HCT116 (cell line): ENCODE data around the gene VPS26A. TPM values are rescaled to one million over a fixed set of nuclear protein-coding genes. Genes with fewer than 3 reads are reported as not detected.

Experiments used
- ATAC-seq: fragments of 200-7000 bp; cut with Tn5 transposase; 2 replicates; pipeline ENCODE4 v1.9.1; 2020; ENCODE audit warnings: mild to moderate bottlenecking, moderate library complexity
- BruUV-seq: library from RNA; stranded (reverse); fragments of 400-500 nt; replicated peaks from 2 replicates; lab custom pipeline; 2021; lab: Mats Ljungman, UMichigan
- CTCF ChIA-PET: fragments of 300-600 bp; sonication (Branson Sonifier 250); formaldehyde crosslinking; loops from one replicate; lab custom pipeline; 2021; ENCODE audit warnings: antibody characterized with exemption; lab: Charles Lee
- POLR2A ChIA-PET: fragments of 300-600, 350-600 bp; sonication (Branson Sonifier 250); formaldehyde crosslinking; loops from one replicate; lab custom pipeline; 2021; ENCODE audit warnings: antibody characterized with exemption; lab: Charles Lee
- RAD21 ChIA-PET, 2 experiments: fragments of 300-600 bp; sonication (Branson Sonifier 250); formaldehyde crosslinking; loops; one replicate each; lab custom pipeline; 2023; ENCODE audit warnings: low total read pairs in 2 of 2; ENCODE audit not compliant: uncharacterized antibody in 2 of 2, unreplicated experiment in 2 of 2, low non-redundant PET in 1 of 2; lab: Charles Lee
- DNase-seq: peaks from one replicate; pipeline ENCODE4 v3.0.0-alpha.2; 2010; ENCODE audit warnings: low read depth, low spot score
- H2AFZ ChIP-seq: fragments of 200-600 bp; shearing (Covaris generic), sonication (generic); 2 replicates; pipeline ENCODE4 v1.6.1; 2017; ENCODE audit warnings: low read depth, mixed run types, mixed read lengths, antibody characterized with exemption, low read length; ENCODE audit not compliant: poor library complexity, severe bottlenecking
- H3K27ac ChIP-seq: 2 replicates; pipeline ENCODE4 v1.5.1; 2012; ENCODE audit warnings: low read depth, low read length
- H3K27me3 ChIP-seq: fragments of 200-600 bp; sonication (generic); 2 replicates; pipeline ENCODE4 v1.6.1; 2016; ENCODE audit warnings: mixed run types, low read length, mixed read lengths; ENCODE audit not compliant: insufficient read depth
- H3K36me3 ChIP-seq, 2 experiments: fragments of 200-500 bp in 1 of 2; fragments of 200-600 bp in 1 of 2; sonication (Bioruptor generic) in 1 of 2; sonication (generic) in 1 of 2; 2 replicates each; pipeline versions ENCODE4 v1.5.1 to v1.6.1; 2014 to 2016; ENCODE audit warnings: low read length in 2 of 2, inconsistent platforms in 1 of 2, mixed read lengths in 1 of 2, mixed run types in 1 of 2; ENCODE audit not compliant: insufficient read depth in 2 of 2, control insufficient read depth in 1 of 2
- H3K4me1 ChIP-seq, 2 experiments: fragments of 200-600 bp in 1 of 2; sonication (generic) in 1 of 2; 2 replicates each; pipeline versions ENCODE4 v1.5.1 to v1.6.1; 2012 to 2017; ENCODE audit warnings: low read length in 2 of 2, inconsistent platforms in 1 of 2, mild to moderate bottlenecking in 1 of 2, mixed read lengths in 1 of 2, mixed run types in 1 of 2, moderate library complexity in 1 of 2; ENCODE audit not compliant: insufficient read depth in 2 of 2, control insufficient read depth in 1 of 2
- H3K4me2 ChIP-seq: fragments of 200-600 bp; sonication (generic); 2 replicates; pipeline ENCODE4 v1.6.1; 2017; ENCODE audit warnings: mixed run types, low read length, mixed read lengths
- H3K4me3 ChIP-seq, 2 experiments: fragments of 200-600 bp in 1 of 2; sonication (generic) in 1 of 2; replicated peaks in 1 of 2; 2 replicates each; pipeline ENCODE4 v1.5.1; 2011 to 2016; ENCODE audit warnings: low read length in 2 of 2, control low read depth in 1 of 2, low read depth in 1 of 2, mild to moderate bottlenecking in 1 of 2, mixed read lengths in 1 of 2, mixed run types in 1 of 2
- H3K79me2 ChIP-seq: fragments of 200-600 bp; sonication (generic); 2 replicates; pipeline ENCODE4 v1.6.1; 2017; ENCODE audit warnings: mild to moderate bottlenecking, mixed run types, low read length, moderate library complexity, mixed read lengths; ENCODE audit not compliant: insufficient read depth
- H3K9ac ChIP-seq: fragments of 200-600 bp; sonication (generic); 2 replicates; pipeline ENCODE4 v1.6.1; 2016; ENCODE audit warnings: low read length, mixed read lengths
- H3K9me2 ChIP-seq: fragments of 200-600 bp; sonication (generic), shearing (Covaris generic); 2 replicates; pipeline ENCODE4 v1.6.1; 2017; ENCODE audit warnings: mixed run types, mild to moderate bottlenecking, moderate library complexity; ENCODE audit not compliant: insufficient read depth
- H3K9me3 ChIP-seq, 2 experiments: fragments of 200-500 bp in 1 of 2; fragments of 200-600 bp in 1 of 2; sonication (Bioruptor generic) in 1 of 2; sonication (generic) in 1 of 2; 2 replicates each; pipeline ENCODE4 v1.6.1; 2014 to 2017; ENCODE audit warnings: low read length in 2 of 2, mixed read lengths in 2 of 2, inconsistent platforms in 1 of 2, low read depth in 1 of 2, mild to moderate bottlenecking in 1 of 2, mixed run types in 1 of 2, moderate library complexity in 1 of 2; ENCODE audit not compliant: control insufficient read depth in 1 of 2, insufficient read depth in 1 of 2
- H4K20me1 ChIP-seq: fragments of 200-600 bp; sonication (generic), shearing (Covaris generic); 2 replicates; pipeline ENCODE4 v1.6.1; 2017; ENCODE audit warnings: mixed run types, mild to moderate bottlenecking, moderate library complexity; ENCODE audit not compliant: insufficient read depth
- CBX3 ChIP-seq: IDR thresholded peaks from 2 replicates; pipeline ENCODE4 v1.6.1; 2012; ENCODE audit warnings: low read depth
- CTCF ChIP-seq, 3 experiments: fragments of 200-600 bp in 1 of 3; sonication (generic) in 1 of 3; IDR thresholded peaks in 2 of 3; conservative IDR thresholded peaks in 1 of 3; 2 replicates each; pipeline ENCODE4 v1.5.1; 2012 to 2017; ENCODE audit warnings: low read depth in 2 of 3, low read length in 2 of 3, antibody characterized with exemption in 1 of 3, borderline replicate concordance in 1 of 3, control low read depth in 1 of 3, mild to moderate bottlenecking in 1 of 3, mixed read lengths in 1 of 3, mixed run types in 1 of 3, moderate library complexity in 1 of 3; ENCODE audit not compliant: insufficient read depth in 1 of 3
- EGR1 ChIP-seq: IDR thresholded peaks from 2 replicates; pipeline ENCODE4 v1.6.1; 2012; ENCODE audit warnings: low read depth
- ELF1 ChIP-seq: IDR thresholded peaks from 2 replicates; pipeline ENCODE4 v1.6.1; 2012; ENCODE audit warnings: low read depth, borderline replicate concordance
- EZH2 ChIP-seq: fragments of 200-600 bp; sonication (generic); IDR thresholded peaks from 2 replicates; pipeline ENCODE4 v1.6.1; 2017; ENCODE audit warnings: antibody characterized with exemption, mixed run types
- EZH2phosphoT487 ChIP-seq: fragments of 200-600 bp; IDR thresholded peaks from 2 replicates; pipeline ENCODE4 v1.6.1; 2018; ENCODE audit warnings: antibody characterized with exemption, borderline replicate concordance
- FOSL1 ChIP-seq: IDR thresholded peaks from 2 replicates; pipeline ENCODE4 v1.6.1; 2012; ENCODE audit warnings: low read depth
- MAX ChIP-seq: IDR thresholded peaks from 2 replicates; pipeline ENCODE4 v1.6.1; 2012
- POLR2A ChIP-seq: IDR thresholded peaks from 2 replicates; pipeline ENCODE4 v1.7.0; 2011; ENCODE audit warnings: borderline replicate concordance; ENCODE audit not compliant: insufficient read depth, insufficient read length; ENCODE audit errors: extremely low read depth
- POLR2AphosphoS5 ChIP-seq: IDR thresholded peaks from 2 replicates; pipeline ENCODE4 v1.6.1; 2011; ENCODE audit warnings: mild to moderate bottlenecking, low read depth, low read length, moderate library complexity
- RAD21 ChIP-seq: IDR thresholded peaks from 2 replicates; pipeline ENCODE4 v1.6.1; 2012; ENCODE audit warnings: low read depth, mild to moderate bottlenecking
- REST ChIP-seq: IDR thresholded peaks from 2 replicates; pipeline ENCODE4 v1.6.1; 2012; ENCODE audit warnings: low read depth
- SP1 ChIP-seq: IDR thresholded peaks from 2 replicates; pipeline ENCODE4 v1.6.1; 2012; ENCODE audit warnings: low read depth
- SRF ChIP-seq: IDR thresholded peaks from 2 replicates; pipeline ENCODE4 v1.6.1; 2012; ENCODE audit warnings: low read depth
- TCF7L2 ChIP-seq: IDR thresholded peaks from 2 replicates; pipeline ENCODE4 v1.7.0; 2011; ENCODE audit warnings: borderline replicate concordance, inconsistent platforms; ENCODE audit not compliant: insufficient read depth, insufficient read length; ENCODE audit errors: extremely low read depth
- YY1 ChIP-seq: IDR thresholded peaks from 2 replicates; pipeline ENCODE4 v1.6.1; 2011; ENCODE audit warnings: low read length, low read depth, moderate library complexity, mild to moderate bottlenecking; ENCODE audit not compliant: insufficient replicate concordance; ENCODE audit errors: extremely low read depth
- ZBTB33 ChIP-seq: IDR thresholded peaks from 2 replicates; pipeline ENCODE4 v1.6.1; 2011; ENCODE audit warnings: mild to moderate bottlenecking, low read length, moderate library complexity; ENCODE audit not compliant: insufficient replicate concordance; ENCODE audit errors: extremely low read depth
- ZFX ChIP-seq: fragments of 450-650 bp; IDR thresholded peaks from 2 replicates; pipeline ENCODE4 v1.6.1; 2017
- ZNF274 ChIP-seq: fragments of 200-500 bp; sonication (Bioruptor generic); IDR thresholded peaks from 2 replicates; pipeline ENCODE4 v1.6.1; 2014; ENCODE audit warnings: mild to moderate bottlenecking, low read depth, low read length, inconsistent platforms
- intact Hi-C: fragments of 100-400 bp; cut with micrococcal nuclease; formaldehyde crosslinking; loops from 2 replicates; pipeline ENCODE4 v1.10.0; 2022
- total RNA-seq: library from RNA; stranded (reverse); gene quantifications from one replicate; pipeline ENCODE4 v1.2.1, GENCODE V29; 2021; ENCODE audit not compliant: unreplicated experiment

Gene VPS26A
- total RNA-seq, 1 experiment from 2014 or later, result 65.1 TPM

- Histone ChIP-seq H3K9me2 (no peaks in the 10 kb centered on the region), H3K27me3 (no peaks in the 10 kb centered on the region), H3K9ac (peak within 1 kb of the TSS; percentile 97), H3K79me2 (peaks cover 49% of the 10 kb centered on the region), H3K4me3 (peak within 1 kb of the TSS; percentile 83 to 98), H3K4me2 (peak within 1 kb of the TSS; percentile 82), H3K36me3 (0 out of 4 replicates have a peak, but pooled peaks cover 0 to 2% of the 10 kb centered on the region in 2 experiments), H3K4me1 (peaks cover 5 to 19% of the 10 kb centered on the region in 2 experiments; a peak in 3 of 4 replicates), H3K9me3 (no peaks in the 10 kb centered on the region), H4K20me1 (no peaks in the 10 kb centered on the region), H2AFZ (no peak within 1 kb of the TSS), H3K27ac (peak within 1 kb of the TSS; percentile 73)
- RAD21 ChIA-PET, result no interaction called here
- intact Hi-C loops, result no loop called here
- ATAC-seq (peak; percentile 91), DNase-seq (peak; percentile 95)
- no TSS peak for BruUV-seq
- POLR2A ChIA-PET, result no interaction called here
- CTCF ChIA-PET, result no interaction called here
- TF ChIP-seq CTCF (IDR thresholded peaks at IDR 0.05 in 2 of 3, conservative IDR thresholded peaks at IDR 0.05 in 1 of 3; ENCODE audit: borderline replicate concordance in 1 of 3, insufficient read depth in 1 of 3, low read depth in 2 of 3, low read length in 2 of 3), result no peak
- no peak; the same call in 1 of the 2 replicates for TF ChIP-seq RAD21
- TF ChIP-seq REST, result no peak
- TF ChIP-seq POLR2A, result peak; percentile 82
- TF ChIP-seq ZFX, result peak; percentile 82
- TF ChIP-seq CBX3, result peak; percentile 90
- TF ChIP-seq ELF1, result no peak; the same call in 1 of the 2 replicates
- TF ChIP-seq MAX, result peak; percentile 100
- TF ChIP-seq FOSL1, result no peak
- TF ChIP-seq SRF, result peak; percentile 96
- peak; percentile 89 for TF ChIP-seq POLR2AphosphoS5
- TF ChIP-seq YY1, result no peak
- peak; percentile 95 for TF ChIP-seq SP1
- TF ChIP-seq EGR1, result no peak
- no peak for TF ChIP-seq TCF7L2
- no peak for TF ChIP-seq EZH2
- no peak for TF ChIP-seq EZH2phosphoT487
- TF ChIP-seq ZBTB33, result no peak
- no peak for TF ChIP-seq ZNF274
These were observed 56.0 kb downstream of the VPS26A start, which contains the start of gene SUPV3L1 for GRCh38 chr10:69179743-69180524. Gene SUPV3L1 (plus strand): TSS chr10:69180234. CDS start chr10:69180292, 58 bp downstream.
